ENCODE measurements around the gene NXPH2.

- no peak for TF ChIP-seq CTCF (IDR thresholded peaks at IDR 0.05)
- no peak for TF ChIP-seq POLR2A (IDR thresholded peaks at IDR 0.05)
- TF ChIP-seq EP300 (IDR thresholded peaks at IDR 0.05), result no peak
Measured at GRCh38 chr2:138640921-138641676, 139.1 kb downstream of the NXPH2 start.

All from ovary (tissue), 3 donors.